Type B pancreatic cell (in vitro differentiated cells): Measurements from ENCODE around the gene GGT6. TPM values are rescaled to one million over a fixed set of nuclear protein-coding genes. Genes with fewer than 3 reads are reported as not detected.

Experiments
- DNase-seq: peaks from one replicate; pipeline ENCODE4 v3.0.0; 2021; ENCODE audit warnings: mixed read lengths; ENCODE audit not compliant: unreplicated experiment; ENCODE audit errors: extremely low spot score
- H3K27ac Mint-ChIP-seq: 2 replicates; pipeline ENCODE4 v1.8.0; 2021; ENCODE audit warnings: mild to moderate bottlenecking, mixed read lengths
- H3K27me3 Mint-ChIP-seq: 2 replicates; pipeline ENCODE4 v1.8.0; 2021; ENCODE audit warnings: mixed read lengths
- H3K36me3 Mint-ChIP-seq: 2 replicates; pipeline ENCODE4 v1.8.0; 2021; ENCODE audit warnings: mixed read lengths
- H3K4me1 Mint-ChIP-seq: one replicate; pipeline ENCODE4 v1.8.0; 2021; ENCODE audit warnings: mixed read lengths; ENCODE audit not compliant: unreplicated experiment
- H3K4me3 Mint-ChIP-seq: 2 replicates; pipeline ENCODE4 v1.8.0; 2021; ENCODE audit warnings: mild to moderate bottlenecking, mixed read lengths
- H3K9me3 Mint-ChIP-seq: 2 replicates; pipeline ENCODE4 v1.8.0; 2021; ENCODE audit warnings: mixed read lengths
- total RNA-seq: library from RNA; stranded (reverse); gene quantifications from 2 replicates; pipeline ENCODE4 v1.2.1, GENCODE V29; 2021; ENCODE audit warnings: low replicate concordance
- TF ChIP-seq, protein P1 (sequence below): fragments of 200-600 bp; sonication (generic); conservative IDR thresholded peaks from 2 replicates; pipeline ENCODE4 v1.5.0; 2021; ENCODE audit warnings: antibody characterized with exemption, mild to moderate bottlenecking

Gene GGT6
- total RNA-seq, 1 donor from 2014 or later: 1.4 TPM

DNA sequence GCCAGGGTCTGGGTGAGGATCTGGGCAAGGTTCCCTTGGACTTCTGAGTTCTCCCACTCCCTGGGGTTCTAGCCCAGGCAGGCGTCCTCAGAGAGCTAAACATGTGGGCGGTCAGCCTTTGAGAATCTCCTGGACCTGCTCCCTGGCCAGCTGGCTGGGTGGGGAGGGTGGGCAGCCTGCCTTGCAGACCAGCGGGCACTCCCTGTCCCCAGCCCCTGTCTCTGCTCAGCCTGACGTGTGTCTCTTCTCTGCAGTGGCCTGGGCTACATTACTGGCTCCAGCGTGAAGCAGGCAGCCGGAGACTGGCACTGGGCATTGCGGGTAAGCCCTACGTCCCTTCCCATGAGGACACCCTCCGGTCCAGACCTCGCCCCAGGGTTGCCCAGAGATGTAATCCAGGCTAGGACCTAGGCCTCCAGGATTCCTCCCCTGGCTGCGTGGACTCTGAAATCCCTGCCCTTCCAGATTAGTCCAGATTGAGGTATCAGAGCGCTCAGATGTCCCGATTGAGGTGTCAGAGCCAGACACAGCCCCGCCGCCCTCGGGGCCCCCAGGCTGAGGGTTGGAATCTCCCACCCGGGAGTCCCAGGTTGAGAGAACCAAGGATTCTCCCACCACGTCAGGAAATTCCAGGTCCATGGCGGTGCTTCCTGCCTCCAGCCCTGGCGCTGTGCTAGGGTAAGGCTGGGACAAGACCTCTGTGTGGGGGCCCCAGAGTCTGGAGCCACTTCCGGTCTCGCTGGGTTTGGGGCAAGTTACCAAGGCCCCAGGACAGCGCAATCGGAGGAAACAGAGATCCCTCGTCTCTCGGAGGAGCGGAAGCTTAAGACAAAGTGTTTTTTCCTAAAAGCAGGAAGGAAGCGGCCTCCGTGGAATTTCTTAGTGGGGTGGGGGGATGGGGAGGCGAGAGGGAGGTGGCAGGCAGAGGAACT lies 29.3 kb downstream of the GGT6 start:
- Mint-ChIP-seq H3K27ac (no peak overlapping the region), H3K9me3 (no peaks in the 10 kb centered on the region), H3K36me3 (peaks cover 4% of the 10 kb centered on the region), H3K27me3 (peaks cover 8% of the 10 kb centered on the region), H3K4me1 (peaks cover 9% of the 10 kb centered on the region), H3K4me3 (no peak overlapping the region)
- TF ChIP-seq, protein P1, sequence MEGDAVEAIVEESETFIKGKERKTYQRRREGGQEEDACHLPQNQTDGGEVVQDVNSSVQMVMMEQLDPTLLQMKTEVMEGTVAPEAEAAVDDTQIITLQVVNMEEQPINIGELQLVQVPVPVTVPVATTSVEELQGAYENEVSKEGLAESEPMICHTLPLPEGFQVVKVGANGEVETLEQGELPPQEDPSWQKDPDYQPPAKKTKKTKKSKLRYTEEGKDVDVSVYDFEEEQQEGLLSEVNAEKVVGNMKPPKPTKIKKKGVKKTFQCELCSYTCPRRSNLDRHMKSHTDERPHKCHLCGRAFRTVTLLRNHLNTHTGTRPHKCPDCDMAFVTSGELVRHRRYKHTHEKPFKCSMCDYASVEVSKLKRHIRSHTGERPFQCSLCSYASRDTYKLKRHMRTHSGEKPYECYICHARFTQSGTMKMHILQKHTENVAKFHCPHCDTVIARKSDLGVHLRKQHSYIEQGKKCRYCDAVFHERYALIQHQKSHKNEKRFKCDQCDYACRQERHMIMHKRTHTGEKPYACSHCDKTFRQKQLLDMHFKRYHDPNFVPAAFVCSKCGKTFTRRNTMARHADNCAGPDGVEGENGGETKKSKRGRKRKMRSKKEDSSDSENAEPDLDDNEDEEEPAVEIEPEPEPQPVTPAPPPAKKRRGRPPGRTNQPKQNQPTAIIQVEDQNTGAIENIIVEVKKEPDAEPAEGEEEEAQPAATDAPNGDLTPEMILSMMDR: no peak
- DNase-seq: no peak

DNA sequence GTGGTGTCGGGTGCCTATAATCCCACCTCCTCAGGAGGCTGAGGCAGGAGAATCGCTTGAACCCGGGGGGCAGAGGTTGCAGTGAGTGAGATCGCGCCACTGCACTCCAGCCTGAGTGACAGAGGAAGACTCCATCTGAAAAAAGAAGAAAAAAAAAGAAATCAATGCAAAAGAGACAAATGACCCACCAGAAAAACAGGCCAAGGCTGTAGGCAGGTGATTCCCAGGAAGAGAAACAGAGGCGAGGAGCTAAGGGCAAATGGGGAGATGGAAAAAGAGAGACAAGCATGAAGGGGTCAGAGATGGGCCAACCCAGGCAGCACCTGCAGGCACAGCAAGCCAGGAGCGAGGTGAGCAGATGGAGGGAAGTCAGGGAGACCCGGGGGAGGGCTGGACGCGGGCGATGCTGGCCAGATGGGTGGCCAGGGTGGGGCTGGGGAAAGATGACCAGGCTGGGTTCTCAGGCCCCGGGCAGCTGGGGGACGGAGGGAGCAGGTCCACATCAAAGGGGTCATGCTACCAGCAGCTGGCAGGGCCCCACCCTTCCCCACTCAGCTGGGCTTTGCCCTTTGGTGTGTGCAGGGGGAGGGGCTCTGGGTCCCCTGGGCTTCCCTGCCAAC lies 30.7 kb downstream of the GGT6 start:
- Mint-ChIP-seq H3K36me3 (peaks cover 4% of the 10 kb centered on the region), H3K27ac (no peak overlapping the region), H3K9me3 (no peaks in the 10 kb centered on the region), H3K27me3 (peaks cover 8% of the 10 kb centered on the region), H3K4me1 (peaks cover 5% of the 10 kb centered on the region), H3K4me3 (no peak overlapping the region)
- DNase-seq: no peak
- TF ChIP-seq, protein P1: no peak

- Mint-ChIP-seq H3K4me1 (peaks cover 9% of the 10 kb centered on the region), H3K27me3 (peaks cover 8% of the 10 kb centered on the region), H3K36me3 (peaks cover 4% of the 10 kb centered on the region), H3K4me3 (no peak overlapping the region), H3K9me3 (no peaks in the 10 kb centered on the region), H3K27ac (no peak overlapping the region)
- DNase-seq: no peak
- TF ChIP-seq, protein P1: no peak
These were observed 32.7 kb downstream of the GGT6 start for GRCh38 chr17:4527566-4528125.

- DNase-seq: no peak
- no peak overlapping the region for H3K27ac Mint-ChIP-seq
- H3K27me3 Mint-ChIP-seq: peaks cover 7% of the 10 kb centered on the region
- no peaks in the 10 kb centered on the region for H3K9me3 Mint-ChIP-seq
- TF ChIP-seq, protein P1: no peak
- no peak overlapping the region for H3K4me3 Mint-ChIP-seq
- peaks cover 9% of the 10 kb centered on the region for H3K4me1 Mint-ChIP-seq
- H3K36me3 Mint-ChIP-seq: peaks cover 4% of the 10 kb centered on the region
These were observed 33.2 kb downstream of the GGT6 start for GRCh38 chr17:4527134-4527533.

DNA sequence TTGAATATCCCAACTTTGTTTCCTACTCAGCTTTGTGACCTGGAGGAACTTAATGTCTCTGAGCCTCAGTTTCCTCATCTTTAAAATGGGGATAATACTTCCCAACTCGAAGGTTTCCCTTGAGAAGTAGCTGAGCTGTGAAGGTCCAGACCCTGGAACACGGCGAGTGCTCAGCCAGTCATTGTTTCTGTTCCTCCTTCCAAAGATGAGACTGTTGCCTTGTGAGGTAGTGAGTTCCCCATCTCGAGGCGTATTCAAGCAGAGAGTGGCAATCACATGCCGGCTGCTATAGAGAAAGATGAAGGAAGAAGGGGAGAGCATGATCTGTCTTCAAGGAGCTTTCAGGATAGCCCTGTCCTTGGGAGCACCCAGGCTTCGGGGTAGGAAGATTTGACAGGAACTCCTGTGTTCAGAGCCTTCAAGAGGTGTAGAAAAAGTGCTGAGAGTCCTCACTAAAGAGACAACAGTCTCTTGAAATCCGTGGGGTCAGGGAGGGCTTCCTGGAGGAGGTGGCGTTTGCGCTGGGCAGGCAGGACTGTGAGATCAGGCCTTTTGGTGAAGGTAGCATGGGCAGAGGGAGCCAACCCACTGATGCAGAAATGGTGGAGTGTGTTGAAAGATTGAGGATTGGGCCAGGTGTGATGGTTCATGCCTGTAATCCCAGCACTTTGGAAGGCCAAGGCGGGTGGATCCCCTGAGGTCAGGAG lies 34.5 kb downstream of the GGT6 start:
- Mint-ChIP-seq H3K4me1 (peaks cover 15% of the 10 kb centered on the region), H3K27me3 (peaks cover 4% of the 10 kb centered on the region), H3K27ac (no peak overlapping the region), H3K36me3 (no peaks in the 10 kb centered on the region), H3K4me3 (no peak overlapping the region), H3K9me3 (no peaks in the 10 kb centered on the region)
- DNase-seq: no peak
- TF ChIP-seq, protein P1: no peak
